HS-5 (cell line): Measurements from ENCODE around the gene CPD.

Experiments used
- DNase-seq: peaks from one replicate; pipeline ENCODE4 v3.0.0-alpha.2; 2012; ENCODE audit warnings: low read depth

Gene CPD

GRCh38 chr17:30505868-30506417 lies 127.2 kb downstream of the CPD start:
- no peak for DNase-seq

GRCh38 chr17:30506481-30506880 lies 127.8 kb downstream of the CPD start:
- no peak for DNase-seq

GRCh38 chr17:30513346-30513745 lies 134.6 kb downstream of the CPD start:
- DNase-seq, result no peak

GRCh38 chr17:30514895-30515596 lies 136.3 kb downstream of the CPD start:
- DNase-seq, result no peak

- no peak for DNase-seq
These were observed 139.1 kb downstream of the CPD start for GRCh38 chr17:30517786-30518185.

- DNase-seq, result no peak
These were observed 140.4 kb downstream of the CPD start for GRCh38 chr17:30519166-30519565.
